Ishikawa (cell line): ENCODE results near the gene MORN4.

Experiments
- CEBPB ChIP-seq: IDR thresholded peaks from 2 replicates; pipeline ENCODE4 v1.6.1; 2012
- CREB1 ChIP-seq: IDR thresholded peaks from 2 replicates; pipeline ENCODE4 v1.6.1; 2012; ENCODE audit warnings: low read depth
- EGR1 ChIP-seq: IDR thresholded peaks from 2 replicates; pipeline ENCODE4 v1.6.1; 2012
- EP300 ChIP-seq: IDR thresholded peaks from 2 replicates; pipeline ENCODE4 v1.6.1; 2012; ENCODE audit warnings: borderline replicate concordance
- FOXM1 ChIP-seq: IDR thresholded peaks from 2 replicates; pipeline ENCODE4 v1.6.1; 2012; ENCODE audit warnings: low read depth, borderline replicate concordance
- MAX ChIP-seq: IDR thresholded peaks from 2 replicates; pipeline ENCODE4 v1.6.1; 2012
- NFIC ChIP-seq: IDR thresholded peaks from 2 replicates; pipeline ENCODE4 v1.6.1; 2012
- RAD21 ChIP-seq: IDR thresholded peaks from 2 replicates; pipeline ENCODE4 v1.6.1; 2012; ENCODE audit warnings: low read depth
- REST ChIP-seq: IDR thresholded peaks from 2 replicates; pipeline ENCODE4 v1.6.1; 2012; ENCODE audit warnings: low read depth, mild to moderate bottlenecking
- TAF1 ChIP-seq: IDR thresholded peaks from 2 replicates; pipeline ENCODE4 v1.6.1; 2012; ENCODE audit warnings: low read depth, mild to moderate bottlenecking
- TEAD4 ChIP-seq: IDR thresholded peaks from 2 replicates; pipeline ENCODE4 v1.6.1; 2012
- USF1 ChIP-seq: IDR thresholded peaks from 2 replicates; pipeline ENCODE4 v1.6.1; 2012
- YY1 ChIP-seq: IDR thresholded peaks from 2 replicates; pipeline ENCODE4 v1.6.1; 2012; ENCODE audit warnings: low read depth
- ZBTB7A ChIP-seq: IDR thresholded peaks from 2 replicates; pipeline ENCODE4 v1.6.1; 2012; ENCODE audit warnings: low read depth

Gene MORN4

GRCh38 chr10:97583476-97583875, 49.8 kb downstream of the MORN4 start:
- TF ChIP-seq NFIC (no peak), ZBTB7A (0 out of 2 replicates have a peak, but pooled peaks have one; percentile 41), CREB1 (no peak), MAX (no peak), TAF1 (no peak), TEAD4 (no peak), REST (no peak)

DNA sequence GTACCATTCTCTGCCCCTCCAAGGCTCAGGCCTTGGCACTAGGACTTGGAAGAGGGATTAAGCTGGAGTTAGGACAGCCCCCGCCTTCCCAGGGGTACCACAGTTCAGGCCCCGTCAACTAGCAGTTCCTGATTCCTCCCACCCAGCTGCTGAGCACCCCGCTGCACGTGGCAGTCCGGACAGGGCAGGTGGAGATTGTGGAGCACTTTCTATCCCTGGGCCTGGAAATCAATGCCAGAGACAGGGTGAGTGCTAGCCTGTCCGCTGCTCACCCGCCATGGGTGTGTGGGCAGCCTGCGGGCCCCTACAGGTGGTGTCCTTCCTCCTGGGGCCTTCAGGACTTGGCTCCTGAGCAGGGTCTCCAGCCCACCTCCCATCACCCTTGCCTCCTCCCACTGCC, 51.1 kb downstream of the MORN4 start:
- TF ChIP-seq YY1: no peak
- TF ChIP-seq CEBPB: no peak
- TF ChIP-seq ZBTB7A: no peak
- no peak for TF ChIP-seq TAF1
- no peak for TF ChIP-seq MAX
- no peak for TF ChIP-seq EGR1
- TF ChIP-seq TEAD4: no peak
- TF ChIP-seq FOXM1: no peak

- TF ChIP-seq ZBTB7A: no peak
- TF ChIP-seq EP300: no peak
- TF ChIP-seq NFIC: no peak
- TF ChIP-seq MAX: no peak
- no peak for TF ChIP-seq RAD21
- TF ChIP-seq CEBPB: no peak
- TF ChIP-seq CREB1: no peak
- no peak for TF ChIP-seq REST
- TF ChIP-seq YY1: no peak
- no peak for TF ChIP-seq TAF1
Observed at GRCh38 chr10:97580421-97581367, 52.6 kb downstream of the MORN4 start.

GRCh38 chr10:97578171-97578844, 55.0 kb downstream of the MORN4 start:
- TF ChIP-seq ZBTB7A (no peak), FOXM1 (no peak), TAF1 (no peak), REST (no peak), MAX (no peak), USF1 (no peak), YY1 (no peak), CREB1 (no peak)
